ENCODE measurements around the gene TXNL4B.

DNA sequence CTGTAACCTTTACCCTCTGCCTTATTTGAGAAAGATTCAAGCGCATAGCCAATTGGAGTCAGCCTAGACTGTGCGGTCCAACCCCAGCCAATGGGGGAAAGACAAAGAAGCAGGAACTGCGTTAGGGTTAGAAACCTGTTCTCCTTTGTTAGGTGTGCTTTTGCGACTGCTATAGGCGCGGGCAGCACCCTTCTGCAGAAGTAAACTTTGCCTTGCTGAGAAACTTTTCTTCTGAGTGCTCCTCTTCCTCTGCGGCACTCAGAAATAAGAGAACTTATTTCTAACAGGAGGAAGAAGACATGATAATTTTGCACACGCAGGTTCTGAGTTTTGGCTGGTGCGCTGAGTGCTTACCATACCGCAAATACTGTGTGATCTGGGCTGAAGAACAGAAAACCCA, 9.0 kb downstream of the TXNL4B start:
- TF ChIP-seq, protein P1, sequence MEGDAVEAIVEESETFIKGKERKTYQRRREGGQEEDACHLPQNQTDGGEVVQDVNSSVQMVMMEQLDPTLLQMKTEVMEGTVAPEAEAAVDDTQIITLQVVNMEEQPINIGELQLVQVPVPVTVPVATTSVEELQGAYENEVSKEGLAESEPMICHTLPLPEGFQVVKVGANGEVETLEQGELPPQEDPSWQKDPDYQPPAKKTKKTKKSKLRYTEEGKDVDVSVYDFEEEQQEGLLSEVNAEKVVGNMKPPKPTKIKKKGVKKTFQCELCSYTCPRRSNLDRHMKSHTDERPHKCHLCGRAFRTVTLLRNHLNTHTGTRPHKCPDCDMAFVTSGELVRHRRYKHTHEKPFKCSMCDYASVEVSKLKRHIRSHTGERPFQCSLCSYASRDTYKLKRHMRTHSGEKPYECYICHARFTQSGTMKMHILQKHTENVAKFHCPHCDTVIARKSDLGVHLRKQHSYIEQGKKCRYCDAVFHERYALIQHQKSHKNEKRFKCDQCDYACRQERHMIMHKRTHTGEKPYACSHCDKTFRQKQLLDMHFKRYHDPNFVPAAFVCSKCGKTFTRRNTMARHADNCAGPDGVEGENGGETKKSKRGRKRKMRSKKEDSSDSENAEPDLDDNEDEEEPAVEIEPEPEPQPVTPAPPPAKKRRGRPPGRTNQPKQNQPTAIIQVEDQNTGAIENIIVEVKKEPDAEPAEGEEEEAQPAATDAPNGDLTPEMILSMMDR (IDR thresholded peaks at IDR 0.05; ENCODE audit: low read depth, low read length, missing input control): no peak
- no peak for TF ChIP-seq EGR1 (IDR thresholded peaks at IDR 0.05; ENCODE audit: low read depth in 2 of 2)
- TF ChIP-seq RAD21 (IDR thresholded peaks at IDR 0.05): no peak
- TF ChIP-seq, protein P2, sequence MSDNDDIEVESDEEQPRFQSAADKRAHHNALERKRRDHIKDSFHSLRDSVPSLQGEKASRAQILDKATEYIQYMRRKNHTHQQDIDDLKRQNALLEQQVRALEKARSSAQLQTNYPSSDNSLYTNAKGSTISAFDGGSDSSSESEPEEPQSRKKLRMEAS (IDR thresholded peaks at IDR 0.05): no peak
- no peak for TF ChIP-seq JUND (IDR thresholded peaks at IDR 0.05)
